WTC11 (cell line): ENCODE data around the gene ZNF385A.

ENCODE experiments used
- ETV6 ChIP-seq: sonication (generic); formaldehyde crosslinking; IDR thresholded peaks from 2 replicates; pipeline ENCODE4 v1.8.1; 2022; ENCODE audit warnings: mild to moderate bottlenecking, missing genetic modification reagents
- TF ChIP-seq, protein P1 (sequence below): sonication (generic); formaldehyde crosslinking; conservative IDR thresholded peaks from 2 replicates; pipeline ENCODE4 v1.8.1; 2023; ENCODE audit warnings: mild to moderate bottlenecking, low read depth, missing genetic modification reagents, moderate library complexity
- TF ChIP-seq, protein P2 (sequence below): fragments of 200-600 bp; IDR thresholded peaks from 2 replicates; pipeline ENCODE4 v1.8.0; 2022; ENCODE audit warnings: antibody characterized with exemption

- TF ChIP-seq, protein P1, sequence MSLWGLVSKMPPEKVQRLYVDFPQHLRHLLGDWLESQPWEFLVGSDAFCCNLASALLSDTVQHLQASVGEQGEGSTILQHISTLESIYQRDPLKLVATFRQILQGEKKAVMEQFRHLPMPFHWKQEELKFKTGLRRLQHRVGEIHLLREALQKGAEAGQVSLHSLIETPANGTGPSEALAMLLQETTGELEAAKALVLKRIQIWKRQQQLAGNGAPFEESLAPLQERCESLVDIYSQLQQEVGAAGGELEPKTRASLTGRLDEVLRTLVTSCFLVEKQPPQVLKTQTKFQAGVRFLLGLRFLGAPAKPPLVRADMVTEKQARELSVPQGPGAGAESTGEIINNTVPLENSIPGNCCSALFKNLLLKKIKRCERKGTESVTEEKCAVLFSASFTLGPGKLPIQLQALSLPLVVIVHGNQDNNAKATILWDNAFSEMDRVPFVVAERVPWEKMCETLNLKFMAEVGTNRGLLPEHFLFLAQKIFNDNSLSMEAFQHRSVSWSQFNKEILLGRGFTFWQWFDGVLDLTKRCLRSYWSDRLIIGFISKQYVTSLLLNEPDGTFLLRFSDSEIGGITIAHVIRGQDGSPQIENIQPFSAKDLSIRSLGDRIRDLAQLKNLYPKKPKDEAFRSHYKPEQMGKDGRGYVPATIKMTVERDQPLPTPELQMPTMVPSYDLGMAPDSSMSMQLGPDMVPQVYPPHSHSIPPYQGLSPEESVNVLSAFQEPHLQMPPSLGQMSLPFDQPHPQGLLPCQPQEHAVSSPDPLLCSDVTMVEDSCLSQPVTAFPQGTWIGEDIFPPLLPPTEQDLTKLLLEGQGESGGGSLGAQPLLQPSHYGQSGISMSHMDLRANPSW (CRISPR knock-in tag) = no peak
- TF ChIP-seq, protein P2, sequence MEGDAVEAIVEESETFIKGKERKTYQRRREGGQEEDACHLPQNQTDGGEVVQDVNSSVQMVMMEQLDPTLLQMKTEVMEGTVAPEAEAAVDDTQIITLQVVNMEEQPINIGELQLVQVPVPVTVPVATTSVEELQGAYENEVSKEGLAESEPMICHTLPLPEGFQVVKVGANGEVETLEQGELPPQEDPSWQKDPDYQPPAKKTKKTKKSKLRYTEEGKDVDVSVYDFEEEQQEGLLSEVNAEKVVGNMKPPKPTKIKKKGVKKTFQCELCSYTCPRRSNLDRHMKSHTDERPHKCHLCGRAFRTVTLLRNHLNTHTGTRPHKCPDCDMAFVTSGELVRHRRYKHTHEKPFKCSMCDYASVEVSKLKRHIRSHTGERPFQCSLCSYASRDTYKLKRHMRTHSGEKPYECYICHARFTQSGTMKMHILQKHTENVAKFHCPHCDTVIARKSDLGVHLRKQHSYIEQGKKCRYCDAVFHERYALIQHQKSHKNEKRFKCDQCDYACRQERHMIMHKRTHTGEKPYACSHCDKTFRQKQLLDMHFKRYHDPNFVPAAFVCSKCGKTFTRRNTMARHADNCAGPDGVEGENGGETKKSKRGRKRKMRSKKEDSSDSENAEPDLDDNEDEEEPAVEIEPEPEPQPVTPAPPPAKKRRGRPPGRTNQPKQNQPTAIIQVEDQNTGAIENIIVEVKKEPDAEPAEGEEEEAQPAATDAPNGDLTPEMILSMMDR = peak; percentile 84
- no peak for TF ChIP-seq ETV6
Measured at GRCh38 chr12:54324617-54325441, 59.7 kb downstream of the ZNF385A start, which contains the start of gene COPZ1.
